GM23338 (cell line): Measurements from ENCODE around the gene IL36RN. TPM values are rescaled to one million over a fixed set of nuclear protein-coding genes. Genes with fewer than 3 reads are reported as not detected.
A peak's percentile ranks its signal among the peaks of the same experiment; 100 is the strongest.

Experiments used
- ATAC-seq: fragments of 200-7000 bp; cut with Tn5 transposase; 3 replicates; pipeline ENCODE4 v1.9.1; 2020
- DNase-seq: peaks from one replicate; pipeline ENCODE4 v3.0.0-alpha.2; 2015; ENCODE audit warnings: low spot score
- H2AFZ ChIP-seq: fragments of 200-600 bp; sonication (generic); 2 replicates; pipeline ENCODE4 v1.8.0; 2016; ENCODE audit warnings: antibody characterized with exemption, mild to moderate bottlenecking, moderate library complexity
- H3F3A ChIP-seq: fragments of 200-600 bp; sonication (generic); replicated peaks from 2 replicates; pipeline ENCODE4 v1.8.0; 2017; ENCODE audit warnings: antibody characterized with exemption, mixed run types, low read depth
- H3K27ac ChIP-seq: fragments of 200-600 bp; sonication (generic); 2 replicates; pipeline ENCODE4 v1.6.1; 2016; ENCODE audit warnings: low read depth
- H3K27me3 ChIP-seq: fragments of 200-600 bp; sonication (generic); 2 replicates; pipeline ENCODE4 v1.8.0; 2016; ENCODE audit warnings: mild to moderate bottlenecking, mixed run types, moderate library complexity; ENCODE audit not compliant: insufficient read depth
- H3K36me3 ChIP-seq: fragments of 200-600 bp; sonication (generic); 2 replicates; pipeline ENCODE4 v1.8.0; 2016; ENCODE audit warnings: mild to moderate bottlenecking; ENCODE audit not compliant: insufficient read depth
- H3K4me1 ChIP-seq: fragments of 200-600 bp; sonication (generic); 2 replicates; pipeline ENCODE4 v1.8.0; 2016; ENCODE audit warnings: mild to moderate bottlenecking, moderate library complexity; ENCODE audit not compliant: insufficient read depth
- H3K4me2 ChIP-seq: fragments of 200-600 bp; sonication (generic); 2 replicates; pipeline ENCODE4 v1.7.1; 2017; ENCODE audit warnings: mixed run types
- H3K4me3 ChIP-seq: fragments of 200-600 bp; sonication (generic); 2 replicates; pipeline ENCODE4 v1.6.1; 2016; ENCODE audit warnings: mixed run types
- H3K79me2 ChIP-seq: fragments of 200-600 bp; sonication (generic); replicated peaks from 2 replicates; pipeline ENCODE4 v1.8.0; 2017; ENCODE audit warnings: mild to moderate bottlenecking; ENCODE audit not compliant: insufficient read depth
- H3K9me2 ChIP-seq: fragments of 200-600 bp; sonication (generic); 2 replicates; pipeline ENCODE4 v1.8.0; 2017; ENCODE audit not compliant: insufficient read depth
- H4K20me1 ChIP-seq: fragments of 200-600 bp; sonication (generic); replicated peaks from 2 replicates; pipeline ENCODE4 v1.8.0; 2017; ENCODE audit warnings: mild to moderate bottlenecking; ENCODE audit not compliant: insufficient read depth
- H3K27ac Mint-ChIP-seq: 2 replicates; pipeline ENCODE4 v1.8.0; 2020; ENCODE audit warnings: inconsistent platforms, mild to moderate bottlenecking, moderate library complexity, mixed read lengths
- H3K27me3 Mint-ChIP-seq: 3 replicates; pipeline ENCODE4 v1.8.0; 2022; ENCODE audit warnings: low read depth, mild to moderate bottlenecking, moderate library complexity, mixed read lengths, inconsistent platforms; ENCODE audit not compliant: insufficient read depth, poor library complexity
- H3K36me3 Mint-ChIP-seq: 3 replicates; pipeline ENCODE4 v1.8.0; 2021; ENCODE audit warnings: low read depth, mild to moderate bottlenecking, inconsistent platforms, moderate library complexity, mixed read lengths
- H3K4me1 Mint-ChIP-seq: 3 replicates; pipeline ENCODE4 v1.8.0; 2020; ENCODE audit warnings: mild to moderate bottlenecking, inconsistent platforms, mixed read lengths
- H3K4me3 Mint-ChIP-seq: 3 replicates; pipeline ENCODE4 v1.8.0; 2021; ENCODE audit warnings: moderate library complexity, mild to moderate bottlenecking, inconsistent platforms, mixed read lengths
- H3K9me3 Mint-ChIP-seq: 3 replicates; pipeline ENCODE4 v1.8.0; 2020; ENCODE audit warnings: moderate library complexity, mild to moderate bottlenecking, inconsistent platforms, mixed read lengths
- CREB1 ChIP-seq: fragments of 250-450 bp; sonication (Bioruptor Pico); IDR thresholded peaks from 2 replicates; pipeline ENCODE4 v1.5.0; 2020; ENCODE audit warnings: low read depth, mild to moderate bottlenecking, moderate library complexity
- EZH2 ChIP-seq: fragments of 200-600 bp; sonication (generic); IDR thresholded peaks from one replicate; pipeline ENCODE4 v1.8.0; 2017; ENCODE audit warnings: antibody characterized with exemption, mild to moderate bottlenecking, low read depth; ENCODE audit not compliant: unreplicated experiment
- EZH2phosphoT487 ChIP-seq: fragments of 200-600 bp; sonication (generic); IDR thresholded peaks from one replicate; pipeline ENCODE4 v1.8.1; 2018; ENCODE audit warnings: antibody characterized with exemption; ENCODE audit not compliant: unreplicated experiment
- JUNB ChIP-seq: IDR thresholded peaks from one replicate; pipeline ENCODE4 v1.6.1; 2016; ENCODE audit warnings: antibody characterized with exemption; ENCODE audit not compliant: unreplicated experiment
- NANOG ChIP-seq: IDR thresholded peaks from 2 replicates; pipeline ENCODE4 v1.6.1; 2016; ENCODE audit warnings: antibody characterized with exemption, borderline replicate concordance
- POLR2AphosphoS5 ChIP-seq: IDR thresholded peaks from 2 replicates; pipeline ENCODE4 v1.6.1; 2016; ENCODE audit warnings: antibody characterized with exemption, low read depth
- STAT1 ChIP-seq: IDR thresholded peaks from one replicate; pipeline ENCODE4 v1.6.1; 2016; ENCODE audit warnings: antibody characterized with exemption; ENCODE audit not compliant: unreplicated experiment
- ZNF114 ChIP-seq: fragments of 250-450 bp; sonication (Bioruptor Pico); IDR thresholded peaks from 2 replicates; pipeline ENCODE4 v1.5.0; 2020; ENCODE audit warnings: mild to moderate bottlenecking, moderate library complexity
- ZNF331 ChIP-seq: fragments of 250-450 bp; sonication (Bioruptor Pico); IDR thresholded peaks from 2 replicates; pipeline ENCODE4 v1.5.0; 2020; ENCODE audit warnings: low read depth, mild to moderate bottlenecking, moderate library complexity
- polyA plus RNA-seq: library from polyadenylated mRNA; unstranded; fragments of >200 nt; fragmentation: Nextera tagmentation; extraction: Ambion mirVana; gene quantifications from 2 replicates; pipeline ENCODE4 v1.2.1, GENCODE V29; 2016
- total RNA-seq: library from RNA; depleted of rRNA; stranded (reverse); fragments of >200 nt; shearing (Covaris generic); gene quantifications from 2 replicates; pipeline ENCODE4 v1.2.3, GENCODE V29; 2014
- TF ChIP-seq, protein P1 (sequence below), 2 experiments: fragments of 200-600 bp in 1 of 2; sonication (generic) in 1 of 2; conservative IDR thresholded peaks; 2 replicates each; pipeline versions ENCODE4 v1.5.1 to v1.6.1; 2016 to 2017; ENCODE audit warnings: antibody characterized with exemption in 2 of 2, low read depth in 2 of 2, mild to moderate bottlenecking in 2 of 2, moderate library complexity in 1 of 2
- TF ChIP-seq, protein P2 (sequence below): IDR thresholded peaks from one replicate; pipeline ENCODE4 v1.6.1; 2018; ENCODE audit warnings: antibody characterized with exemption; ENCODE audit not compliant: unreplicated experiment
- TF ChIP-seq, protein P3 (sequence below): IDR thresholded peaks from 2 replicates; pipeline ENCODE4 v1.6.1; 2016; ENCODE audit warnings: antibody characterized with exemption
- TF ChIP-seq, protein P4 (sequence below): fragments of 250-450 bp; sonication (Bioruptor Pico); IDR thresholded peaks from 2 replicates; pipeline ENCODE4 v1.5.0; 2020; ENCODE audit warnings: mild to moderate bottlenecking, moderate library complexity

IL36RN gene
- total and polyA plus RNA-seq, 2 experiments from 2014 or later = not detected

DNA sequence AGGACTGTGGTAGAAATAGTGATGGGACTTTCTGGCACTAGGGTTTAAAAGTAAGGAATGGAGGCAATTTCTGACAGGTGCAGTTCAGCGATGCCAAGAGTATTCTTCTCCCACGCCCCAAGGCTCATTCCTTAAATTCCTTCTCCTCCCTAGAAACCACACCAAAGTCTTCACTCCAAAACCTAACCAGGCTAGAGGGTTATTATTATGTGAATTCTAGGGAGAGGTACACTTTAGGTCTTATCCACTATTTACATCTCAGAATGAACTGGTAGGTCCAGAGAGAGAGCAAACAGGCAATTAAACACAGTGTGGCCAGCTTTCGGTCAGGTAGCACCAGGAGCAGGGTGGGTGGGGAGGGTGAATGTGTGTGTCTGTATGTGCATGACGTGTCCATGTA is 20.1 kb downstream of the IL36RN start:
- no peak overlapping the region for H3K27ac ChIP-seq
- H3K27ac Mint-ChIP-seq = no peak overlapping the region
- no peaks in the 10 kb centered on the region for H3K9me2 ChIP-seq
- no peaks in the 10 kb centered on the region for H3F3A ChIP-seq
- no peaks in the 10 kb centered on the region; the same call in 2 of the 3 replicates for H3K36me3 Mint-ChIP-seq
- H3K4me2 ChIP-seq = no peak overlapping the region
- H4K20me1 ChIP-seq = no peaks in the 10 kb centered on the region
- H3K4me1 ChIP-seq = peaks cover 8% of the 10 kb centered on the region
- H3K4me3 ChIP-seq = no peak overlapping the region
- TF ChIP-seq ZNF331 (CRISPR knock-in tag) (no peak), CREB1 (CRISPR knock-in tag) (no peak), POLR2AphosphoS5 (no peak), EZH2 (no peak), STAT1 (no peak), ZNF114 (CRISPR knock-in tag) (no peak), JUNB (no peak), EZH2phosphoT487 (no peak), NANOG (no peak)
- TF ChIP-seq, protein P1, sequence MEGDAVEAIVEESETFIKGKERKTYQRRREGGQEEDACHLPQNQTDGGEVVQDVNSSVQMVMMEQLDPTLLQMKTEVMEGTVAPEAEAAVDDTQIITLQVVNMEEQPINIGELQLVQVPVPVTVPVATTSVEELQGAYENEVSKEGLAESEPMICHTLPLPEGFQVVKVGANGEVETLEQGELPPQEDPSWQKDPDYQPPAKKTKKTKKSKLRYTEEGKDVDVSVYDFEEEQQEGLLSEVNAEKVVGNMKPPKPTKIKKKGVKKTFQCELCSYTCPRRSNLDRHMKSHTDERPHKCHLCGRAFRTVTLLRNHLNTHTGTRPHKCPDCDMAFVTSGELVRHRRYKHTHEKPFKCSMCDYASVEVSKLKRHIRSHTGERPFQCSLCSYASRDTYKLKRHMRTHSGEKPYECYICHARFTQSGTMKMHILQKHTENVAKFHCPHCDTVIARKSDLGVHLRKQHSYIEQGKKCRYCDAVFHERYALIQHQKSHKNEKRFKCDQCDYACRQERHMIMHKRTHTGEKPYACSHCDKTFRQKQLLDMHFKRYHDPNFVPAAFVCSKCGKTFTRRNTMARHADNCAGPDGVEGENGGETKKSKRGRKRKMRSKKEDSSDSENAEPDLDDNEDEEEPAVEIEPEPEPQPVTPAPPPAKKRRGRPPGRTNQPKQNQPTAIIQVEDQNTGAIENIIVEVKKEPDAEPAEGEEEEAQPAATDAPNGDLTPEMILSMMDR (conservative IDR thresholded peaks at IDR 0.05; ENCODE audit: low read depth in 2 of 2) = no peak
- TF ChIP-seq, protein P2, sequence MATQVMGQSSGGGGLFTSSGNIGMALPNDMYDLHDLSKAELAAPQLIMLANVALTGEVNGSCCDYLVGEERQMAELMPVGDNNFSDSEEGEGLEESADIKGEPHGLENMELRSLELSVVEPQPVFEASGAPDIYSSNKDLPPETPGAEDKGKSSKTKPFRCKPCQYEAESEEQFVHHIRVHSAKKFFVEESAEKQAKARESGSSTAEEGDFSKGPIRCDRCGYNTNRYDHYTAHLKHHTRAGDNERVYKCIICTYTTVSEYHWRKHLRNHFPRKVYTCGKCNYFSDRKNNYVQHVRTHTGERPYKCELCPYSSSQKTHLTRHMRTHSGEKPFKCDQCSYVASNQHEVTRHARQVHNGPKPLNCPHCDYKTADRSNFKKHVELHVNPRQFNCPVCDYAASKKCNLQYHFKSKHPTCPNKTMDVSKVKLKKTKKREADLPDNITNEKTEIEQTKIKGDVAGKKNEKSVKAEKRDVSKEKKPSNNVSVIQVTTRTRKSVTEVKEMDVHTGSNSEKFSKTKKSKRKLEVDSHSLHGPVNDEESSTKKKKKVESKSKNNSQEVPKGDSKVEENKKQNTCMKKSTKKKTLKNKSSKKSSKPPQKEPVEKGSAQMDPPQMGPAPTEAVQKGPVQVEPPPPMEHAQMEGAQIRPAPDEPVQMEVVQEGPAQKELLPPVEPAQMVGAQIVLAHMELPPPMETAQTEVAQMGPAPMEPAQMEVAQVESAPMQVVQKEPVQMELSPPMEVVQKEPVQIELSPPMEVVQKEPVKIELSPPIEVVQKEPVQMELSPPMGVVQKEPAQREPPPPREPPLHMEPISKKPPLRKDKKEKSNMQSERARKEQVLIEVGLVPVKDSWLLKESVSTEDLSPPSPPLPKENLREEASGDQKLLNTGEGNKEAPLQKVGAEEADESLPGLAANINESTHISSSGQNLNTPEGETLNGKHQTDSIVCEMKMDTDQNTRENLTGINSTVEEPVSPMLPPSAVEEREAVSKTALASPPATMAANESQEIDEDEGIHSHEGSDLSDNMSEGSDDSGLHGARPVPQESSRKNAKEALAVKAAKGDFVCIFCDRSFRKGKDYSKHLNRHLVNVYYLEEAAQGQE = no peak
- TF ChIP-seq, protein P3, sequence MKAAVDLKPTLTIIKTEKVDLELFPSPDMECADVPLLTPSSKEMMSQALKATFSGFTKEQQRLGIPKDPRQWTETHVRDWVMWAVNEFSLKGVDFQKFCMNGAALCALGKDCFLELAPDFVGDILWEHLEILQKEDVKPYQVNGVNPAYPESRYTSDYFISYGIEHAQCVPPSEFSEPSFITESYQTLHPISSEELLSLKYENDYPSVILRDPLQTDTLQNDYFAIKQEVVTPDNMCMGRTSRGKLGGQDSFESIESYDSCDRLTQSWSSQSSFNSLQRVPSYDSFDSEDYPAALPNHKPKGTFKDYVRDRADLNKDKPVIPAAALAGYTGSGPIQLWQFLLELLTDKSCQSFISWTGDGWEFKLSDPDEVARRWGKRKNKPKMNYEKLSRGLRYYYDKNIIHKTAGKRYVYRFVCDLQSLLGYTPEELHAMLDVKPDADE = no peak
- TF ChIP-seq, protein P4, sequence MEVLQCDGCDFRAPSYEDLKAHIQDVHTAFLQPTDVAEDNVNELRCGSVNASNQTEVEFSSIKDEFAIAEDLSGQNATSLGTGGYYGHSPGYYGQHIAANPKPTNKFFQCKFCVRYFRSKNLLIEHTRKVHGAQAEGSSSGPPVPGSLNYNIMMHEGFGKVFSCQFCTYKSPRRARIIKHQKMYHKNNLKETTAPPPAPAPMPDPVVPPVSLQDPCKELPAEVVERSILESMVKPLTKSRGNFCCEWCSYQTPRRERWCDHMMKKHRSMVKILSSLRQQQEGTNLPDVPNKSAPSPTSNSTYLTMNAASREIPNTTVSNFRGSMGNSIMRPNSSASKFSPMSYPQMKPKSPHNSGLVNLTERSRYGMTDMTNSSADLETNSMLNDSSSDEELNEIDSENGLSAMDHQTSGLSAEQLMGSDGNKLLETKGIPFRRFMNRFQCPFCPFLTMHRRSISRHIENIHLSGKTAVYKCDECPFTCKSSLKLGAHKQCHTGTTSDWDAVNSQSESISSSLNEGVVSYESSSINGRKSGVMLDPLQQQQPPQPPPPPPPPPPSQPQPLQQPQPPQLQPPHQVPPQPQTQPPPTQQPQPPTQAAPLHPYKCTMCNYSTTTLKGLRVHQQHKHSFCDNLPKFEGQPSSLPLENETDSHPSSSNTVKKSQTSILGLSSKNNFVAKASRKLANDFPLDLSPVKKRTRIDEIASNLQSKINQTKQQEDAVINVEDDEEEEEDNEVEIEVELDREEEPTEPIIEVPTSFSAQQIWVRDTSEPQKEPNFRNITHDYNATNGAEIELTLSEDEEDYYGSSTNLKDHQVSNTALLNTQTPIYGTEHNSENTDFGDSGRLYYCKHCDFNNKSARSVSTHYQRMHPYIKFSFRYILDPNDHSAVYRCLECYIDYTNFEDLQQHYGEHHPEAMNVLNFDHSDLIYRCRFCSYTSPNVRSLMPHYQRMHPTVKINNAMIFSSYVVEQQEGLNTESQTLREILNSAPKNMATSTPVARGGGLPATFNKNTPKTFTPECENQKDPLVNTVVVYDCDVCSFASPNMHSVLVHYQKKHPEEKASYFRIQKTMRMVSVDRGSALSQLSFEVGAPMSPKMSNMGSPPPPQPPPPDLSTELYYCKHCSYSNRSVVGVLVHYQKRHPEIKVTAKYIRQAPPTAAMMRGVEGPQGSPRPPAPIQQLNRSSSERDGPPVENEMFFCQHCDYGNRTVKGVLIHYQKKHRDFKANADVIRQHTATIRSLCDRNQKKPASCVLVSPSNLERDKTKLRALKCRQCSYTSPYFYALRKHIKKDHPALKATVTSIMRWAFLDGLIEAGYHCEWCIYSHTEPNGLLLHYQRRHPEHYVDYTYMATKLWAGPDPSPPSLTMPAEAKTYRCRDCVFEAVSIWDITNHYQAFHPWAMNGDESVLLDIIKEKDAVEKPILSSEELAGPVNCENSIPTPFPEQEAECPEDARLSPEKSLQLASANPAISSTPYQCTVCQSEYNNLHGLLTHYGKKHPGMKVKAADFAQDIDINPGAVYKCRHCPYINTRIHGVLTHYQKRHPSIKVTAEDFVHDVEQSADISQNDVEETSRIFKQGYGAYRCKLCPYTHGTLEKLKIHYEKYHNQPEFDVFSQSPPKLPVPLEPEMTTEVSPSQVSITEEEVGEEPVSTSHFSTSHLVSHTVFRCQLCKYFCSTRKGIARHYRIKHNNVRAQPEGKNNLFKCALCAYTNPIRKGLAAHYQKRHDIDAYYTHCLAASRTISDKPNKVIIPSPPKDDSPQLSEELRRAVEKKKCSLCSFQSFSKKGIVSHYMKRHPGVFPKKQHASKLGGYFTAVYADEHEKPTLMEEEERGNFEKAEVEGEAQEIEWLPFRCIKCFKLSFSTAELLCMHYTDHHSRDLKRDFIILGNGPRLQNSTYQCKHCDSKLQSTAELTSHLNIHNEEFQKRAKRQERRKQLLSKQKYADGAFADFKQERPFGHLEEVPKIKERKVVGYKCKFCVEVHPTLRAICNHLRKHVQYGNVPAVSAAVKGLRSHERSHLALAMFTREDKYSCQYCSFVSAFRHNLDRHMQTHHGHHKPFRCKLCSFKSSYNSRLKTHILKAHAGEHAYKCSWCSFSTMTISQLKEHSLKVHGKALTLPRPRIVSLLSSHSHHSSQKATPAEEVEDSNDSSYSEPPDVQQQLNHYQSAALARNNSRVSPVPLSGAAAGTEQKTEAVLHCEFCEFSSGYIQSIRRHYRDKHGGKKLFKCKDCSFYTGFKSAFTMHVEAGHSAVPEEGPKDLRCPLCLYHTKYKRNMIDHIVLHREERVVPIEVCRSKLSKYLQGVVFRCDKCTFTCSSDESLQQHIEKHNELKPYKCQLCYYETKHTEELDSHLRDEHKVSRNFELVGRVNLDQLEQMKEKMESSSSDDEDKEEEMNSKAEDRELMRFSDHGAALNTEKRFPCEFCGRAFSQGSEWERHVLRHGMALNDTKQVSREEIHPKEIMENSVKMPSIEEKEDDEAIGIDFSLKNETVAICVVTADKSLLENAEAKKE (CRISPR knock-in tag) = no peak
- H3K27me3 Mint-ChIP-seq = peaks cover 3% of the 10 kb centered on the region
- H3K36me3 ChIP-seq = no peaks in the 10 kb centered on the region
- H3K9me3 Mint-ChIP-seq = no peaks in the 10 kb centered on the region
- no peak overlapping the region for H3K4me3 Mint-ChIP-seq
- no peak overlapping the region for H2AFZ ChIP-seq
- DNase-seq (peak; percentile 20), ATAC-seq (no peak)
- H3K27me3 ChIP-seq = no peaks in the 10 kb centered on the region
- H3K4me1 Mint-ChIP-seq = peaks cover 4% of the 10 kb centered on the region; the same call in 2 of the 3 replicates
- H3K79me2 ChIP-seq = no peaks in the 10 kb centered on the region
